AG04449 (cell line): ENCODE results near the gene LSM12.
"Not testable (repeated sequence)": the region's sequence is repeated elsewhere in the genome, so short reads cannot be mapped to it uniquely, and the experiment has no call there.

Experiments used
- CTCF ChIA-PET: fragments of 350-600 bp; formaldehyde crosslinking; extraction: SDS; loops from one replicate; lab custom pipeline; 2021; ENCODE audit warnings: antibody characterized with exemption; lab: Yijun Ruan, JAX
- POLR2A ChIA-PET: fragments of 400-600, 350-600 bp; formaldehyde crosslinking; extraction: SDS; loops from one replicate; lab custom pipeline; 2020; ENCODE audit warnings: antibody characterized with exemption, inconsistent platforms; lab: Yijun Ruan, JAX
- DNase-seq: peaks from one replicate; pipeline ENCODE4 v3.0.0-alpha.2; 2010; ENCODE audit warnings: low read depth, low spot score
- H3K4me3 ChIP-seq: 2 replicates; pipeline ENCODE4 v1.5.1; 2011; ENCODE audit warnings: low read depth, mild to moderate bottlenecking, control low read depth, low read length
- TF ChIP-seq, protein P1 (sequence below): IDR thresholded peaks from one replicate; pipeline ENCODE4 v1.5.1; 2011; ENCODE audit warnings: mild to moderate bottlenecking, moderate library complexity, low read length, control low read depth, inconsistent platforms; ENCODE audit not compliant: insufficient read depth; ENCODE audit errors: missing control alignments

LSM12 gene

DNA sequence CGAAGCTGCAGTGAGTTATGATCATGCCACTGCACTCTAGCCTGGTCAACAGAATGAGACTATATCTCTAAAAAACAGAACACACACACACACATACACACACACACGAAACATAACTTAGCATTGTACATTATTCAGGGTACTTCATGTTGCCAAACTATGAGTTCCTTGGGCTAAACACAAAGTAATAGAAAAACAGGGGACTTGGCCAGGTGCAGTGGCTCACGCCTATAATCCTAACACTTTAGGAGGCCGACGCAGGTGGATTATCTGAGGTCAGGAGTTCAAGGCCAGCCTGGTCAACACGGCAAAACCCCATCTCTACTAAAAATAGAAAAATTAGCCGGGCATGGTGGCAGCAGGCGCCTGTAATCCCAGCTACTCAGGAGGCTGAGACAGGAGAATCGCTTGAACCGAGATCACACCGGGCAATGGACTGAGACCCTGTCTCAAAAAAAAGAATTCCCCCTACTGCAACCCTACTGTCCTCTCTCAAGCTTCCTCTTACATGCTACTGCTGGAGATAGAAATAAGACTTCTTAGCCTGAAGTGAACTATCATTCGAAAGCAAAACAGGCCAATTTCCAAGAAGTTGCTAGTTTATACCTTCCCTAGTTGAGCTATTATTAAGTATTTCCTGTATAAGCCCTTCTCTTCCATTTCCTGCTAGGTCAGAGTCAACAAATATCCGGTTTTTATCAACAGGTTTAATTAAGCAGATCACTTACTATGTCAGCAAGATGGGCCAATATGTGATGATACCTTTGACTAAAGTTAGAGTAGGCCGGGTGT is 7.2 kb downstream of the LSM12 start:
- ChIA-PET CTCF (interaction anchor here (1.1 to 3.5 kb wide), 3 partner anchors 17 to 57 kb away, joined by 4 to 31 read pairs (median 16); no protein-coding TSS in a partner anchor), POLR2A (no interaction called here)
- no peak overlapping the region for H3K4me3 ChIP-seq
- TF ChIP-seq, protein P1, sequence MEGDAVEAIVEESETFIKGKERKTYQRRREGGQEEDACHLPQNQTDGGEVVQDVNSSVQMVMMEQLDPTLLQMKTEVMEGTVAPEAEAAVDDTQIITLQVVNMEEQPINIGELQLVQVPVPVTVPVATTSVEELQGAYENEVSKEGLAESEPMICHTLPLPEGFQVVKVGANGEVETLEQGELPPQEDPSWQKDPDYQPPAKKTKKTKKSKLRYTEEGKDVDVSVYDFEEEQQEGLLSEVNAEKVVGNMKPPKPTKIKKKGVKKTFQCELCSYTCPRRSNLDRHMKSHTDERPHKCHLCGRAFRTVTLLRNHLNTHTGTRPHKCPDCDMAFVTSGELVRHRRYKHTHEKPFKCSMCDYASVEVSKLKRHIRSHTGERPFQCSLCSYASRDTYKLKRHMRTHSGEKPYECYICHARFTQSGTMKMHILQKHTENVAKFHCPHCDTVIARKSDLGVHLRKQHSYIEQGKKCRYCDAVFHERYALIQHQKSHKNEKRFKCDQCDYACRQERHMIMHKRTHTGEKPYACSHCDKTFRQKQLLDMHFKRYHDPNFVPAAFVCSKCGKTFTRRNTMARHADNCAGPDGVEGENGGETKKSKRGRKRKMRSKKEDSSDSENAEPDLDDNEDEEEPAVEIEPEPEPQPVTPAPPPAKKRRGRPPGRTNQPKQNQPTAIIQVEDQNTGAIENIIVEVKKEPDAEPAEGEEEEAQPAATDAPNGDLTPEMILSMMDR = no peak
- DNase-seq = no peak

DNA sequence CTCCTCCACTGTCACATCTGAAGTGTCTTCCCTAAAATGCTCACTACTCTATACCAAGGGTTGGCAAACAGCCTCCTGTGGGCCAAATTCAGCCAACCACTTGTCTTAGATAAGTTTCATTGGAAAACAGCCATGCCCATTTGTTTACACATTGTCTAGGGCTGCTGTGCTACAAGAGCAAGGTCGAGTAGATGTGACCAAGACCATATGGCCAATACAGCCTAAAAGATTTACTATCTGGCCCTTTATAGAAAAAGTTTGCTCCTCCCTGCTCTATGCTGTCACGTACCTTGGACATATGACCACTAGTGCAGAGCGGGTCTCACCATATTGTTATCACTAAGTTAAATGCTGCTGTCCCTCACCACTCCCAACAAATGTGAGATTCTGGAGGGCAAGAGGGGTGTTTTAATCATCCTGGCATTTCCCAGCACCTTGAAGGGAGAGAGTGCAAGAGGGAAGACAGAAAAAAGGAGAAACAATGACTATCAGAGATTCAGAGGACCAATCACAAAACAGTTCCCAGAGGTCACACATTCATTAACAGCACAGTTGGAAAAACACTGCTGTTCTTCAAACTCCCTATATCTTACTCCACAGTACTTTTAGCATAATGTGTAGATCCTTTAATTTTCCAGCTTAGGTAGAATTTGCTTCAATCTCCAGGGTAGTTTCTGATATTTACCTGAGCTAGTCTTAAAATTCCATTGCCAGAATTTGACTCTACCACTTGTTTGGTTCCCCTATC is 13.2 kb downstream of the LSM12 start:
- ChIA-PET POLR2A (no interaction called here), CTCF (interaction anchor here (1.1 to 4.8 kb wide), 3 partner anchors 10 to 62 kb away, joined by 3 to 31 read pairs (median 6); no protein-coding TSS in a partner anchor)
- TF ChIP-seq, protein P1 = no peak
- no peak for DNase-seq
- no peak overlapping the region for H3K4me3 ChIP-seq

DNA sequence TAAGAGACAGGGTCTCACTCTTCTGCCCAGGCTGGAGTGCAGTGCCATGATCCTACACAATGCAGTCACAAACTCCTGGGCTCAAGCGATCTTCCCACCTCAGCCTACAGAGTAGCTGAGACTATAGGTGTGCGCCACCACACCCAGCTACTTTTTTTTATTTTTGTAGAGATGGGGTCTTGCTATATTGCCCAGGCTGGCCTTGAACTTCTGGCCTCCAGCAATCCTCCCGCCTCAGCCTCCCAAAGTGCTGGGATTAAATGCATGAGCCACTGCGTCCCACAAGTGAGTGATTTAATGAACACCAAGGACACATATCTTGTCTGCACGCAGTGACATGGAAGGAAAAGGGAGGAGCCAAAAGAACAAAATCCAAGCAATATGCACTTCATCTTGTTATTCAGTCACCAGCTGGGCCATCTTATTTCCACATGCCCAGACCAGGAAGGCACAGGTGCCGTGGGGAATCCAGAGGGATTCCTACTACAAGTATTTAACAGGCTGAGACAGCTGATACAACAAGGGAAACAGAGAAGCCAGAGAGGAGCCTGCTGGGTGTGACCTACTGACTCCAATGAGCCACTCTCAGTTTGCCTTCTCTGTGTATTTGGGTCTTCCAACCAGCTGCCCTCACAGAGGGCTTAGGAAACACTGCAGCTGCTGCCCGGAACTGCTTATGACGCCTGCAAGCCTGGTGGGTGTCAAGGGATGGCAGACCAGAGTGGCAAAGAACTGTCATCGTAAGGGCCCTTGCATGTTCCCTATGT is 17.0 kb downstream of the LSM12 start:
- H3K4me3 ChIP-seq = no peak overlapping the region
- no peak for DNase-seq
- ChIA-PET POLR2A (interaction anchor here (0.6 kb wide), 1 partner anchor 51 kb away, joined by 3 read pairs; no protein-coding TSS in a partner anchor), CTCF (interaction anchor here (4.8 kb wide), 1 partner anchor 9 kb away, joined by 31 read pairs; no protein-coding TSS in a partner anchor)
- TF ChIP-seq, protein P1 = no peak

DNA sequence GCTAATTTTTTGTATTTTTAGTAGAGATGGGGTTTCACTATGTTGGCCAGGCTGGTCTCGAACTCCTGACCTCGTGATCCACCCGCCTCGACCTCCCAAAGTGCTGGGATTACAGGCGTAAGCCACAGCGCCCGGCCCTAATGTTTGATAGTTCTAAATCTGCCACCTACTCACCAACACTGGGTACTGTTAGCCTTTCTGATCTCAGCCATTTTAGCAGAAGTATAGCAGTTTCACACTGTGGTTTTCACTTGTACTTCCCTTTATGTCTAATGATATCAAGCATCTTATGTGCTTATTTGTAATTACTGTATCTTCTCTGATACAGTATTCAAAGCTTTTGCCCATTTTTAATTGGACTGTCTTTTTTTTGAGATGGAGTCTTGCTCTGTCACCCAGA is 19.6 kb downstream of the LSM12 start:
- H3K4me3 ChIP-seq, POLR2A ChIA-PET, DNase-seq: not testable (repeated sequence)
- CTCF ChIA-PET = interaction anchor here (0.9 to 9.0 kb wide), 2 partner anchors 103 to 136 kb away, joined by 3 to 123 read pairs; partner anchors contain the start of gene PPY

DNA sequence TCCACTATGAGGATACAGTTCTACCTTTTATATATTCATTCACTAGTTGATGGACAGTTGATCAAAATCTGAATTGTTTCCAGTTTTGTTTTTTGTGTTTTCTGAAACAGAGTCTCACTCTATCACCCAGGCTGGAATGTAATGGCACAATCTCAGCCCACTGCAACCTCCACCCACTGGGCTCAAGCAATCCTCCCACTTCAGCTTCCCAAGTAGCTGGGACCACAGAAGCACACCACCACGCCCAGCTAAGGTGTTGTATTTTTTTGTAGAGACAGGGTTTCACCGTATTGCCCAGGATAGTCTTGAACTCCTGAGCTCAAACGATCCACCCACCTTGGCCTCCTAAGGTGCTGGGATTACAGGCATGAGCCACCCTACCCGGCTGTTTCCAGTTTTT is 21.0 kb downstream of the LSM12 start:
- DNase-seq = no peak
- TF ChIP-seq, protein P1 = no peak
- ChIA-PET POLR2A (no interaction called here), CTCF (interaction anchor here (3.7 to 9.0 kb wide), 3 partner anchors 17 to 101 kb away, joined by 10 to 123 read pairs (median 96); partner anchors contain the start of genes LSM12 and PPY)
- no peak overlapping the region for H3K4me3 ChIP-seq

DNA sequence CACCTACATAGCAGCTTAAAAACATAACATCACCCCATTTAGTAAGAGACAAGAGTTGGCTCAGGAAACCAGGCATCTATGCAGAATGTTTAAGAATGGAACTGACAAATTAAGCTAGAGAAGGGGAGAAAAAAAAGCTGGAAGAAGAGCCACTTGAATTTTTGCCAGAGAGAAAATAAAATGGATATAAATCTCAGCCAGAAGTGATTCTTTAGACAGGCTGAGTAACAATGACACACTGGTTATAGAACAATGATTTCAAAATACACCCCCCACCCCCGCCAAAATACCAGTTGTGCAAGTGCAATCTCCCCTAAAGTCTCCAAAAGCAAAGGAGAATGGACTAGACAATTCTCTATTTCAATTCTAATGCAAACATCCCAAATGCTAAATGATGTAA is 22.4 kb downstream of the LSM12 start:
- POLR2A ChIA-PET = interaction anchor here (0.5 kb wide), 1 partner anchor 265 kb away, joined by 3 read pairs; the partner anchor contains the start of gene DUSP3
- H3K4me3 ChIP-seq = no peak overlapping the region
- CTCF ChIA-PET = interaction anchor here (0.7 to 9.0 kb wide), 17 partner anchors 10 to 166 kb away, joined by 3 to 123 read pairs (median 7); partner anchors contain the start of genes LSM12, MPP2 and PPY
- TF ChIP-seq, protein P1 = no peak
- no peak for DNase-seq
